ENCODE results near the gene KIF4A.

KIF4A gene

DNA sequence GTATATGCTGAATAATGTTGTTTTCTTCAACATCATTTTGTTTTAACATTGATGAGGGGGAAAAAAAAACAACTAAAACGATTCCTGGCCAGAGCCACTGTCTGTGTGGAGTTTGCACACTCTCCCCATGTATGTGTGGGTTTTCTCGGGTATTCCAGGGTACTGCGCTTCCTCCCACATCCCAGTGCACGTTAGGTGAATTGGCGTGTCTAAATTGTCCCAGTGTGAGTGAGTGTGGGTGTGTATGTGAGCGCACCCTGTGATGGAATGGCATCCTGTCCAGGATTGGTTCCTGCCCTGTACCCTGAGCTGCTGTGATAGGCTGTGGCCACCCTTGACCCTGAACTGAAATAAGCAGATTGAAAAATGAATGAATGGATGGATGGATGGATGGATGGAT, 152.3 kb downstream of the KIF4A start:
- FAIRE-seq = no peak

GRCh38 chrX:70444326-70444945, 154.5 kb downstream of the KIF4A start, which contains the start of gene DLG3:
DLG3 (plus strand) TSS chrX:70444835; CDS start chrX:70445202, 367 bp downstream.
- FAIRE-seq = no peak

GRCh38 chrX:70444946-70445656, 155.2 kb downstream of the KIF4A start:
- FAIRE-seq = no peak

- FAIRE-seq = no peak
Measured at GRCh38 chrX:70445951-70446350, 156.0 kb downstream of the KIF4A start.

GRCh38 chrX:70446380-70447350, 156.8 kb downstream of the KIF4A start:
- no peak for FAIRE-seq

DNA sequence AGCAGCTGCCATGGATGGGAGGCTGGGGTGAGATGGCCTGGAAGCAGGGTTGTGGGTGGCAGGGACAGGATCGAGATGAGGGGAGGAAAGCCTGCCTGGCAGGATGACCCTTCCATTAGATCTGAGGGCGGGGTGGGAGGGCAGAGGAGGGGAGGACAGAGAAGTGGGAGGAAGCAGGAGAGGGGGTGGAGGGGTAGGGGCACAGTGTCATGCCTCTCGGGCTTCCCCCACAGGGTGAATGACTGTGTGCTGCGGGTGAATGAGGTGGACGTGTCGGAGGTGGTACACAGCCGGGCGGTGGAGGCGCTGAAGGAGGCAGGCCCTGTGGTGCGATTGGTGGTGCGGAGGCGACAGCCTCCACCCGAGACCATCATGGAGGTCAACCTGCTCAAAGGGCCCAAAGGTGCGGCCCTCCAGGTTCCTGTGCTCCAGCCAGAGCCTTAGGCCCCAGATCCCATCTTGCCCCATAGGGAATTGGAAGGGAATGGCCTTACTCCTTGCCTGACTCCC, 159.6 kb downstream of the KIF4A start:
- no peak for FAIRE-seq

DNA sequence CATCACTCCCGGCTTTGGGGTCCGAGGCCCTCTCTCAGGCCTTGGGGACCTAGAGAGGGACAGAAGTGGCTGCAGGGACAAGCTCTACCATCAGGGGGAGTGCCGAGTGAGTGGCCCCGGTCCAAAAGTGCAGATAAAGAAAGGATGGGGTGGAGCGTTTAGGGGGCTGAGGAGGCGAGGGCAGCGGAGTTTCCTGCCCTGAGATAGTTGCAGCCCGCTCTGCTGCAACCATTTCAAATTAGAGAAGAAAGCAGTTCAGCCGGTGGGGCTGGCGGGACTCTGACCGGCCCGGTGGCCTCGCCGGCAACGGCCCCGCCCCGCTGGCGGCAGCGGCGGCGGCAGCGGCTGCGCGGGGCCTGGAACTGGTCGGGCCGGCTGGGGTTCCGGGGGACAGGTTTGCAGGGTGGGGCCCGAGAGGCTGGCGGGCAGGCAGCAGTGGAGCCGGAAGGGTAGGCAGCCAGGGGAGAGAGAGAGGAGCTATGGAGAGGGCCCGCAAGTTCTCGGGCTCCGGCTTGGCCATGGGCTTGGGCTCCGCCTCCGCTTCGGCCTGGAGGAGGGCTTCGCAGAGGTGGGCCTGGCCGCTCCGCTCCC, 162.3 kb downstream of the KIF4A start:
- FAIRE-seq = no peak

DNA sequence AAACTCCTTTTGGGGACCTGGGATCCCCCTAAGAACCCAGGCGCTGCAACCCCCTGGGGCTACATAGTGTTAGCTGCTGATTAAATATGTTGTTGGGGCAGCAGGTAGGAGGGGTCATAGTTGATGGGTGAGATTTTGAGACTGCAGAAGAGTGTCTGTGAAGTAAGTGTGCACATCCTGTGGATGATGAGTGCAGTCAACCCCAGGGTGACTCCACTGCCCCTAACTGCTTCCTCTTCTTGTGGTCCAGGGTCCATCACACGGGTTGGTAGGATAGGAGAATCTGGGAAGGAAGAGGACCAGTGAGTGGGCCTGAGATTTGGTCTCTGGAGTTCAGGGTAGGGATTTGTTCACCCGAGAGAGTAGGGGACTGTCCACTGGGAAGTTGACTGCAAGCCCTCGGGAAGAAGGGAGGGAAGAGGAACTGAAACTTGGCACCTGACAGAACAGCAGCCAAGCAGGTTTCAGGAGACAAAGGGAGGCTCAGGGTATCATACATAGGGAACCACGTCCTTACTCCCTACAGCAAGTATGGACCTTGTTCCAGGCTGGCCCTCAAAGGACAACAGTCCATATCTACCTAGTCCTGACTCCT, 163.2 kb downstream of the KIF4A start:
- no peak for FAIRE-seq

DNA sequence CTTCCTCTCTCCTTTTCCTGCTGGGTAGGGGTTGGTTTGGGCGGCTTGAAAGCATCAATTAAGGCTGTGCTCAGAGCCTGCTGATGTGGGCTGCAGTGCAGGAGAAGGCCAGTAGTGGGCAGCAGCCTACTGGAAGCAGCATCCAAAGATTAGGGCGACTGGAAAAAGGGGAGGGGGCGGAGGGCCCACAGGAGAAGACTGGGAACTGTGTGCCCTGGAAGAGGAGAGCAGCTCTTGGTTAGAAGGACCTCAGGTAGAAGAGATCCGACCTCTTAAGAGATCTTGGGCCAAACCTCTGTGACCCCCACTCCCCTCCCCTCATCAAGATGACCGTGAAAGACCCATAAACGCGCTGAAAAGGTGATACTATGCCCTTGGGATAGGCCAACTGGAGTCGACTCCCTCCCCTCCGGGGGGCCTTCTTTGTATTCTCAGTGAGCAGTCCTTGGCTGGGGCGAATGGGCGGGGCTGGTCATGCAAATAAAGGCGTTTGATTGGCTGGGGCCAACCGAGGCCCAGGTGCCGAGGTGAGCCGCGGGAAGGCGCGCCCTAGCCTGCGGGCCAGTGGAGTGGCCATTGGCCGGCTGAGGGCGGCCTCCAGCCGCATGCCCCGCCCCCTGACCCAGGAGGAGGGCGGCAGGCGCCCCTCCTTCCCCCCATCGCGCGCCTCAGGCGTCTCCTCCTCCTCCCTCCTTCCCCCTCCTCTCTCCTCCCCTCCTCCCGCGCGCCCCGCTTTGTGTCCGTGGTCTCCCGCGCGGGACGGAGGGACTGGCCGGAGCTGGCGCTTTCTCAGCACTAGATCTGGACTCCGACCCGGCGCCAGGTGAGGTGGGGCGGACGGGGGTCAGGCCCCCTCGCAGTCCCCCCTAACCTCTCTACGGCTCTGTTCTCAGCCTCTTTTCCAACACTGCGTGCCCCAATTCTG, 164.8 kb downstream of the KIF4A start:
- no peak for FAIRE-seq

GRCh38 chrX:70455366-70456202, 165.7 kb downstream of the KIF4A start:
- no peak for FAIRE-seq

DNA sequence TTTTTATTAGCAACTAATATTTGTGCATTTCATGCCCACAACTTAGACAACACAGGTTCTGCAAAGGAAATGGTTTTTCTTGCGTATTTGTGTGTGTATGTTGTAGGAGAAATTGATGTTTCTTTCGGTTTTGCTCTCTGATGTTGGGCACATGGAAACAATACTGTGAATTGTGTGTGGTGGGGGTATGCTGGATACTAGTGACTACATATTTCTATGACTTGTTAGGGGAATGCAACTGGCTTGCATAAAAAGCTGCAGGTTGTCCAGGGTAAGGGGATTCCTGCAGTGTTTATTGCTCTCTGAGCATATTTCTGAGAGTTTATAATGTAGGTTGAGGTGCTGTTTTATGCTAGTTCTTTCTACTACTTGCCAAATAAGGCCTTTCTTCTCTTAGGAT, 166.4 kb downstream of the KIF4A start:
- no peak for FAIRE-seq

- FAIRE-seq = no peak
Measured at GRCh38 chrX:70461026-70461425, 171.1 kb downstream of the KIF4A start.

DNA sequence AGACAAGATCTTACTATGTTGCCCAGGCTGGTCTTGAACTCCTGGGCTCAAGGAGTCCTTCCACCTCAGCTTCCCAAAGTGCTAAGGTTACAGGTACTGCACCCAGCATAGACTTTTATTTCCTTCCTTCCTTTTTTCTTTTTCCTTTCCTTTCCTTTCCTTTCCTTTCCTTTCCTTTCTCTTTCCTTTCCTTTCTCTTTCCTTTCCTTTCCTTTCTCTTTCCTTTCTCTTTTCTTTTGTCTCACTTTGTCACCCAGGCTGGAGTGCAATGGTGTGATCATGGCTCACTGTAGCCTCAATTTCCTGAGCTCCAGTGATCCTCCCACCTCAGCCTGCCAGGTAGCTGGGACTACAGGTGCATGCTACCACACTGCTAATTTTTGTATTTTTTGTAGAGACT, 174.1 kb downstream of the KIF4A start:
- FAIRE-seq = no peak

GRCh38 chrX:70466968-70467367, 177.1 kb downstream of the KIF4A start:
- no peak for FAIRE-seq

GRCh38 chrX:70468709-70469108, 178.8 kb downstream of the KIF4A start:
- no peak for FAIRE-seq

Data from endometrium (tissue), 2 donors.